Epithelial cell of prostate (primary cell): ENCODE data around the gene SEMA6D.
"Not testable (repeated sequence)": the region's sequence is repeated elsewhere in the genome, so short reads cannot be mapped to it uniquely, and the experiment has no call there.

Source experiments
- DNase-seq: peaks from one replicate; pipeline ENCODE4 v3.0.0-alpha.2; 2011; ENCODE audit warnings: low read depth, low spot score
- H3K27ac ChIP-seq: fragments of 450-650 bp; 2 replicates; pipeline ENCODE4 v1.5.1; 2017; ENCODE audit warnings: mild to moderate bottlenecking

The SEMA6D gene

GRCh38 chr15:47715856-47716445 is 1.4 kb upstream of the SEMA6D start:
- no peak for DNase-seq
- no peak overlapping the region for H3K27ac ChIP-seq

GRCh38 chr15:47716516-47716915 is 789 bp upstream of the SEMA6D start:
- DNase-seq, result no peak
- H3K27ac ChIP-seq, result no peak overlapping the region

GRCh38 chr15:47718497-47719437 is 1.5 kb downstream of the SEMA6D start:
- no peak overlapping the region for H3K27ac ChIP-seq
- DNase-seq, result no peak

GRCh38 chr15:47719730-47720129 is 2.4 kb downstream of the SEMA6D start:
- DNase-seq, result no peak
- H3K27ac ChIP-seq, result no peak overlapping the region

GRCh38 chr15:47720555-47720954 is 3.2 kb downstream of the SEMA6D start:
- H3K27ac ChIP-seq, result no peak overlapping the region
- DNase-seq, result no peak

- DNase-seq, result no peak
- H3K27ac ChIP-seq, result no peak overlapping the region
Measured at GRCh38 chr15:47721676-47722075, 4.4 kb downstream of the SEMA6D start.

GRCh38 chr15:47724346-47724745 is 7.0 kb downstream of the SEMA6D start:
- no peak for DNase-seq
- H3K27ac ChIP-seq, result no peak overlapping the region

- DNase-seq, result no peak
Measured at GRCh38 chr15:47725051-47725450, 7.7 kb downstream of the SEMA6D start.

GRCh38 chr15:47725906-47726305 is 8.6 kb downstream of the SEMA6D start:
- no peak overlapping the region for H3K27ac ChIP-seq
- DNase-seq, result no peak

More at GRCh38 chr15:47725051-47725450, 7.7 kb downstream of the SEMA6D start:
- H3K27ac ChIP-seq, result no peak overlapping the region

GRCh38 chr15:47726399-47726823 is 9.1 kb downstream of the SEMA6D start:
- no peak overlapping the region for H3K27ac ChIP-seq
- DNase-seq, result no peak

- DNase-seq, result no peak
- no peak overlapping the region for H3K27ac ChIP-seq
Measured at GRCh38 chr15:47727137-47727536, 9.8 kb downstream of the SEMA6D start.

- DNase-seq, result no peak
- no peak overlapping the region for H3K27ac ChIP-seq
Measured at GRCh38 chr15:47727676-47728075, 10.4 kb downstream of the SEMA6D start.

GRCh38 chr15:47728426-47728825 is 11.1 kb downstream of the SEMA6D start:
- DNase-seq, result no peak
- no peak overlapping the region for H3K27ac ChIP-seq

GRCh38 chr15:47728886-47729285 is 11.6 kb downstream of the SEMA6D start:
- no peak overlapping the region for H3K27ac ChIP-seq
- no peak for DNase-seq

GRCh38 chr15:47731230-47731629 is 13.9 kb downstream of the SEMA6D start:
- no peak overlapping the region for H3K27ac ChIP-seq
- no peak for DNase-seq

GRCh38 chr15:47732248-47732647 is 14.9 kb downstream of the SEMA6D start:
- no peak for DNase-seq
- H3K27ac ChIP-seq, result no peak overlapping the region

GRCh38 chr15:47733085-47733484 is 15.8 kb downstream of the SEMA6D start:
- no peak overlapping the region for H3K27ac ChIP-seq
- no peak for DNase-seq

- no peak for DNase-seq
- H3K27ac ChIP-seq, result no peak overlapping the region
Measured at GRCh38 chr15:47736143-47736786, 19.0 kb downstream of the SEMA6D start.

GRCh38 chr15:47737477-47737876 is 20.2 kb downstream of the SEMA6D start:
- no peak overlapping the region for H3K27ac ChIP-seq
- no peak for DNase-seq

- not testable (repeated sequence) for DNase-seq, H3K27ac ChIP-seq
Measured at GRCh38 chr15:47738144-47738825, 21.0 kb downstream of the SEMA6D start.
